Peyer's patch (tissue), 4 donors: ENCODE results near the gene MEA1. TPM values are rescaled to one million over a fixed set of nuclear protein-coding genes. Genes with fewer than 3 reads are reported as not detected.
A peak's percentile ranks its signal among the peaks of the same experiment; 100 is the strongest.

Experiments
- DNase-seq, 3 donors: peaks; one replicate each; pipeline ENCODE4 v3.0.0-alpha.2; 2017 to 2019
- H3K27ac ChIP-seq, 4 donors: fragments of 200-600 bp; sonication (generic); one replicate each; pipeline ENCODE4 v1.5.1; 2016 to 2019
- H3K27me3 ChIP-seq, 2 donors: fragments of 200-600 bp; sonication (generic); one replicate each; pipeline ENCODE4 v1.5.1; 2019
- H3K36me3 ChIP-seq, 3 donors: fragments of 200-600 bp; sonication (generic); one replicate each; pipeline ENCODE4 v1.5.1; 2016 to 2019
- H3K4me1 ChIP-seq, 4 donors: fragments of 200-600 bp; sonication (generic); one replicate each; pipeline ENCODE4 v1.5.1; 2016 to 2019
- H3K4me3 ChIP-seq, 4 donors: fragments of 200-600 bp; sonication (generic); 1 replicate in 3 of 4; 2 replicates in 1 of 4; pipeline ENCODE4 v1.5.1; 2016 to 2019; ENCODE audit warnings: mild to moderate bottlenecking in 1 of 4
- H3K9me3 ChIP-seq, 4 donors: fragments of 200-600 bp; sonication (generic); one replicate each; pipeline ENCODE4 v1.5.1; 2016 to 2019; ENCODE audit warnings: mild to moderate bottlenecking in 1 of 4
- POLR2A ChIP-seq, 2 donors: fragments of 450-650 bp; IDR thresholded peaks; one replicate each; pipeline ENCODE4 v1.5.1; 2017; ENCODE audit warnings: antibody characterized with exemption in 2 of 2, mild to moderate bottlenecking in 2 of 2, moderate library complexity in 2 of 2
- total RNA-seq, 4 donors: library from RNA; depleted of rRNA; stranded (reverse); fragments of >200 nt; gene quantifications; one replicate each; pipeline ENCODE4 v1.1.0, GENCODE V29; 2016
- TF ChIP-seq, protein P1 (sequence below), 6 experiments: fragments of 450-650 bp in 4 of 6; fragments of 200-600 bp in 2 of 6; sonication (generic) in 1 of 6; IDR thresholded peaks; one replicate each; pipeline ENCODE4 v1.5.1; 2017 to 2019; ENCODE audit warnings: antibody characterized with exemption in 6 of 6, mild to moderate bottlenecking in 3 of 6, moderate library complexity in 1 of 6

The MEA1 gene
- total RNA-seq, 4 donors from 2014 or later: 34.3 to 40.4 (median 36.1) TPM

GRCh38 chr6:42989923-42990322 is 23.8 kb downstream of the MEA1 start:
- H3K4me3 ChIP-seq: no peak overlapping the region
- peaks cover 0 to 58% (median 5%) of the 10 kb centered on the region in 4 donors for H3K4me1 ChIP-seq
- no peaks in the 10 kb centered on the region for H3K27me3 ChIP-seq
- H3K27ac ChIP-seq: peak overlapping the region in 3 of 4 donors; percentile 35 to 97 (median 76)
- peaks cover 0 to 26% (median 0%) of the 10 kb centered on the region in 3 donors for H3K36me3 ChIP-seq
- H3K9me3 ChIP-seq: no peaks in the 10 kb centered on the region
- peak in 2 of 3 donors; percentile 83 to 88 for DNase-seq
- TF ChIP-seq, protein P1, sequence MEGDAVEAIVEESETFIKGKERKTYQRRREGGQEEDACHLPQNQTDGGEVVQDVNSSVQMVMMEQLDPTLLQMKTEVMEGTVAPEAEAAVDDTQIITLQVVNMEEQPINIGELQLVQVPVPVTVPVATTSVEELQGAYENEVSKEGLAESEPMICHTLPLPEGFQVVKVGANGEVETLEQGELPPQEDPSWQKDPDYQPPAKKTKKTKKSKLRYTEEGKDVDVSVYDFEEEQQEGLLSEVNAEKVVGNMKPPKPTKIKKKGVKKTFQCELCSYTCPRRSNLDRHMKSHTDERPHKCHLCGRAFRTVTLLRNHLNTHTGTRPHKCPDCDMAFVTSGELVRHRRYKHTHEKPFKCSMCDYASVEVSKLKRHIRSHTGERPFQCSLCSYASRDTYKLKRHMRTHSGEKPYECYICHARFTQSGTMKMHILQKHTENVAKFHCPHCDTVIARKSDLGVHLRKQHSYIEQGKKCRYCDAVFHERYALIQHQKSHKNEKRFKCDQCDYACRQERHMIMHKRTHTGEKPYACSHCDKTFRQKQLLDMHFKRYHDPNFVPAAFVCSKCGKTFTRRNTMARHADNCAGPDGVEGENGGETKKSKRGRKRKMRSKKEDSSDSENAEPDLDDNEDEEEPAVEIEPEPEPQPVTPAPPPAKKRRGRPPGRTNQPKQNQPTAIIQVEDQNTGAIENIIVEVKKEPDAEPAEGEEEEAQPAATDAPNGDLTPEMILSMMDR (IDR thresholded peaks at IDR 0.05): no peak
- peak in 1 of 2 donors; percentile 64 for TF ChIP-seq POLR2A (IDR thresholded peaks at IDR 0.05)

- Histone ChIP-seq H3K27ac (peak overlapping the region in 1 of 4 donors; percentile 97), H3K27me3 (no peaks in the 10 kb centered on the region), H3K9me3 (no peaks in the 10 kb centered on the region), H3K4me1 (peaks cover 0 to 61% (median 6%) of the 10 kb centered on the region in 4 donors), H3K4me3 (no peak overlapping the region), H3K36me3 (peaks cover 0 to 19% (median 0%) of the 10 kb centered on the region in 3 donors)
- DNase-seq: no peak
- TF ChIP-seq POLR2A (IDR thresholded peaks at IDR 0.05): no peak
- TF ChIP-seq, protein P1 (IDR thresholded peaks at IDR 0.05): no peak
These were observed 25.2 kb downstream of the MEA1 start for GRCh38 chr6:42988486-42989020.

GRCh38 chr6:42987533-42988451 is 26.0 kb downstream of the MEA1 start:
- TF ChIP-seq, protein P1 (IDR thresholded peaks at IDR 0.05): no peak
- TF ChIP-seq POLR2A (IDR thresholded peaks at IDR 0.05): no peak
- Histone ChIP-seq H3K27ac (peak overlapping the region in 1 of 4 donors; percentile 97), H3K9me3 (no peaks in the 10 kb centered on the region), H3K36me3 (peaks cover 0 to 19% (median 0%) of the 10 kb centered on the region in 3 donors), H3K4me3 (no peak overlapping the region), H3K4me1 (peaks cover 0 to 63% (median 6%) of the 10 kb centered on the region in 4 donors), H3K27me3 (no peaks in the 10 kb centered on the region)
- DNase-seq: no peak

GRCh38 chr6:42984924-42985475 is 28.7 kb downstream of the MEA1 start:
- no peaks in the 10 kb centered on the region for H3K27me3 ChIP-seq
- H3K4me3 ChIP-seq: peak overlapping the region; percentile 75 to 98 (median 90)
- H3K9me3 ChIP-seq: no peaks in the 10 kb centered on the region
- peak overlapping the region; percentile 82 to 90 (median 86) for H3K27ac ChIP-seq
- TF ChIP-seq, protein P1 (IDR thresholded peaks at IDR 0.05): no peak
- TF ChIP-seq POLR2A (IDR thresholded peaks at IDR 0.05): no peak
- DNase-seq: no peak
- H3K36me3 ChIP-seq: peaks cover 0 to 12% (median 0%) of the 10 kb centered on the region in 3 donors
- H3K4me1 ChIP-seq: peaks cover 0 to 53% (median 6%) of the 10 kb centered on the region in 4 donors
